GM21423 (cell line): ENCODE results near the gene FRMD4A.
"Not testable (repeated sequence)": the region's sequence is repeated elsewhere in the genome, so short reads cannot be mapped to it uniquely, and the experiment has no call there.

Experiments
- ATAC-seq: cut with Tn5 transposase; IDR thresholded peaks from one replicate; pipeline ENCODE4 v1.9.1; 2021; ENCODE audit warnings: mild to moderate bottlenecking, moderate library complexity; ENCODE audit not compliant: unreplicated experiment

Gene FRMD4A

DNA sequence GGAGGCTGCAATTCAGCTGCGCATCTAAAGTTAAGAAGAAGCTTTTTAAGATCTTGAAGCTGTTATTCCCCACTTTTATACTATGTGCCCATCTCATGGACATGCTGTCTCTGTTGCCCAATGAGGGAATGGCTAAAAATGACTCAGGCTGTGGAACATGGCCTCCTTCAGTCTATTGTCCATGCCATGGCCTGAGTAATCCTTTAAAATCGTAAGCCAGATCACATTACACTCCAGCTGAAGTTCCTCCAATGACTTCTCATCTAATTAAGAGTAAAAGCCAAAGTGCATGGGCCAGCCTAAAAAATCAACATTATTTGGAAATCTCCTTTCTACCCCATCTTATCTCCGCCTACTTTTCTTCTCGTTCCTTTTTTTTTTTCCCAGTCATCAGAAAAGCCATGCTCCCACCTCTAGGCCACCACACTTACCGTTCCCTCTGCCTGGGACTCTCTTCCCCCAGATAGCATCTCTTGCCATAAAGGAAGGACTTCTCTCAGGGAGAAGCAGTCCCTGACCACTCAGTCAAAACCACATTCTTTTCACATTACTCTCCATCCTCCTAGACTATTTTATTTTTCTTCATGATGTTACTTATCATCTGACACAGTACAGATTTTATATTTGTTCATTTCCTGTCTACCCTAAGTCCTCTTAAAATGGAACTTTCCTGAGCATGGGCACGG, 406.5 kb downstream of the FRMD4A start:
- ATAC-seq, result no peak

DNA sequence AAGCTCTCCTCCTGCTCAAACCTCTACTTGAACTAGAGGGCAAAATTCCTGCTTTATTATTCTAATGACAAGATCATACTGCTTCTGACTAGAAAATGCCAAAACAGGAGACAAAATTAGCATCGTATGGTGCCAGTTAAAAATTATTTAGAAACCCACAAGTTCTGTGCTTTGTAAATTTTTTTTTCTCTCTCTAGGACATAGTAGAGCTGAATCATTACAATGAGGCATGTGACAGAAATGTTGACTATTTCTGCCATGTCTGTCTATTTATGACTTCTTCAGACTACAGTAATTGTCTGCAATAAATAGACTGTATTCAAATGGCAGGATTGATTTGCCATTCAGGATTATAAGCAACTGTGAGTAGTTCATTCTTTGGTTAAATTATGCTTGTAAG, 408.1 kb downstream of the FRMD4A start:
- no peak for ATAC-seq

DNA sequence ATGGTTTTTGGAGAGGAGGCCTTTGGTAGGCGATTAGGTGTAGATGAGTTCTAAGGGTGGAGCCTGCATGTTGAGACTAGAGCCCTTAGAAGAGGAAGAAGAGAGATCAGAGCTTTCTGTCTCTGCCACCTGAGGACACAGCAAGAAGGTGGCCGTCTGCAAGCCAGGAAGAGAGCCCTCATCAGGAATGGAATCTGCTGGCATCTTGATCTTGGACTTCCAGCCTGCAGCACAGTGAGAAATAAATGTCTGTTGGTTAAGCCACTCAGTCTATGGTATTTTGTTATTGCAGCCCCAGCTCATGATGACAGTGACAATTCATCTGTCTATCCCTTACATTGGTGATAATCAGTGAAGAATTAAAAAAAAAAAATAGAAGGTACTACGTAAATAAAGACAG, 408.8 kb downstream of the FRMD4A start:
- no peak for ATAC-seq

DNA sequence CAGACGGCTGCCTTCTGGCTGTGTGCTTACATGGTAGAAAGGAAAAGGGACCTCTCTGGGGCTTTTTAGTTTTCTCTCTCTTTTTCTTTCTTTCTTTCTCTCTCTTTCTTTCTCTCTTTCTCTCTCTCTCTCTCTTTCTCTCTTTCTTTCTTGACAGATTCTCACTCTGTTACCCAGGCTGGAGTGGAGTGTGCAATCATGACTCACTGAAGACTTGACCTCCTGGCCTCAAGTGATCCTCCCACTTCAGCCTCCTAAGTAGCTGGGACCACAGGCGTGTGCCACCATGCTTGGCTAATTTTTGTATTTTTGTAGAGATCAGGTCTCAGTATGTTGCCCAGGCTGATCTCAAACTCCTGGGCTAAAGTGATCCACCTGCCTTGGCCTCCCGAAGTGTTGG, 409.6 kb downstream of the FRMD4A start:
- ATAC-seq, result not testable (repeated sequence)

DNA sequence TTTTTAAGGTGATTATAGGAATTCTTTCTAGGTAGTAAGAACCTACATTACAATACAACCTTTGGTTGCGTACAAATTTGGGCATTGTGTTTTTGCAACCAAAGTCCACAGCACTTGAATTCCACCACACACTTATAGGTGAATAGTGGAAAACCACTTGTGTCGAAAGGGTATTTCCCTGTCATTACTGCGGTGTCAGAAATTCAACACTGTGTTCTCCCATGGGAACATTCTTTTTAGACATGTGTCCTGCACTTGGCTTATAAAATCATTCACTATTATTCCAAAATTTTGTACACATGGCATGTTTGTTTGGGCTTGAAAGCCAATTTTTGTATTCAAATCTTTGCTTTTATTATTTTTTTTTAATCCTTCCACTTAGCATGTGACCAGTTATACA, 410.3 kb downstream of the FRMD4A start:
- no peak for ATAC-seq

DNA sequence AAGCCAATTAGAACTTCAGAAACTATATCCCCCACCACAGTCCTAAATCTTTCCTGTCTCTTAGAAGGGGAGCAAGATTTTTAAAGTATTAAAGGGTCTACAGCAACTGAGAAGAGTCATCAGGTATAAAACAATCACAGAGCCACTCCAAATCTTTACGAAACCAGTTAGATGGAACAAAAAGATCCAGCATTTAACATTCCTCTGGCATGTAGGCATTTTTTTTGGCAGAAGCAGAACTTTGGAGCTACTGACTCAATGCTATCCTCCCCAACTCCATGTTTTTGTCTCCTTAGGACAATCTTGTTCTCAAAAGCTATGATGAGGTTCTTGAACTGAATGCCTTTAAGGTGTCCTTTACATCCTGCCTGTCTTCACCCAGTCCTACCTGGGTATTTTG, 410.7 kb downstream of the FRMD4A start:
- ATAC-seq, result no peak

DNA sequence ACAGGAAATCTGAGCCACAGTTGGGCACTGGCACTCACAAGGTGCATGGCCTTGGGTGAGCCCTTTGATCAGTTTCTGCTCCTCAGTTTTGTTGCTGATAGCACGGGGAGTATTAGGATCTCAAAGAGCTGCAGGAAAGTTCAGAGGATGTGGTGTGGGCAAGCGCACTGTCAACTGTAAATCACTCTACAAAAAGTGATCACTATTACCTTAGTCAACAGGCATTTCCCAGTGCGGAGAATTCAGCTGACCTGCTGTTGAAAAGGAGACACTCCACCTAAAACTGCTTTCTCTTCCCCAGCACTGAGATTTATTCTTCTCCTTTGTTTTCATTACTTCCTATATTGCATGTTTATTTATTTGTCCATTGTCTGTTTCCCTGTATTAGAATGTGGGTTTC, 412.9 kb downstream of the FRMD4A start:
- ATAC-seq, result no peak

DNA sequence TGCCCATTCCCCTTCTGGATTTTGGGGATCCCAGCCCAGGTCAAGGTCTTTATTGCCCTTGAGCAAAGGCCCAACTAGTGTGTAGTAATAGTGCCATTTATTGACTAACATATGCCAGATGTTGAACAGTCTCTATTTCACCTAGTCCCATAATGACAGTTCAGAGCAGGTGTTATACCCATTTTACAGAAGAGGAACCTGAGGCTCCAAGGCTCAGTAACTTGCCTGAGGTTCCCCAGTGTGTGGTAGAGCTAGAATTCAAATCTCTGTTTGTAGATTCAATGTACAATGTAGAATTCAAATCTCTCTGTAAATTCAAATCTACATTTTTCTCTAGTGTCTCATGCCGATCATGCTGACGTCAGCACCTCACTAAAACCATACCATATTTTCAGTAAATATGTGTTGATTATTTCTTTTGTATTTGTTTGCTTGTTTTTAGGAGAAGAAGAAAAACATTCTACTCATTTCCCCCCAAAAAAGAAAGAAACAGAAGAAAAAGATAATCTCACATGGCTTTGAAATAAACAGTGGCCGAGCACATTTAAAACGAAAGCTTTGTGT, 414.3 kb downstream of the FRMD4A start:
- no peak for ATAC-seq

DNA sequence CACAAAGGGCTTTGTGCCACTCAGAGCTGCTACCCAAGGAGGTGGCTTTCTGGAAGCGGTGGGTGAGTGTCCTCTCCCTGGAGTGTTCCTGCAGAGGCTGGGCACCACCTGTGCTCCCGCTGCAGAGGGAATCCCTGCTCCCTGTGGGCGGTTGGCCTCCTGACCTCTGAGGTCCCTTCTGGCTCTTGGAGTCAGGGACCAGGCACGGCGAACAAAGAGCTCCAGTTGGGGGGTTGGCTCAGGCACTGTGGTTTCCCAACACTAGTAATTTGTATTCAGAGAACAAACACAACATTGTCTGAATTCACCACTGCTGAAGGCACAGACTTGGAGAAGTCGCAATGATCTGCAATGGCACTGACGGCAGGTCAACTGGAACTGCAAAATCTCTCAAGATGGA, 415.0 kb downstream of the FRMD4A start:
- ATAC-seq, result no peak

DNA sequence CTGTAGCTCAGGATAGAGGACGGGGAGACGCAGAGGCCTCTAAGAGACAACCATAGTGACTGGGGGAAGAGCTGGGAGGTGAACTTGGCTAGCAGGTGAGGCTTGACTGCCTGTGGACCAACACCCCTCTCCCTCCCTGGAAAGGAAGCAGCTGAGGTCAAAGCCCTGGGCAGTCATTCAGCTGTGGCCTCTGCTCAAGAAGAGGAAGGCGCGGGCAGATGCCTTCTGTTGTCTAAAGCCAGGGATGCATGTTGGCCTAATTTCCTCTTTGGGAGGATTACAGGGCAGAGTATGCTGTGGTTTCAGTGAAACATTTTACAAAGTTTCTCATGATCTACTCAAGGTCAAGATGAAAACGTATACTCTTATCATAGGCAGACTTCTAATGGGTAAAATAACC, 416.8 kb downstream of the FRMD4A start:
- no peak for ATAC-seq

DNA sequence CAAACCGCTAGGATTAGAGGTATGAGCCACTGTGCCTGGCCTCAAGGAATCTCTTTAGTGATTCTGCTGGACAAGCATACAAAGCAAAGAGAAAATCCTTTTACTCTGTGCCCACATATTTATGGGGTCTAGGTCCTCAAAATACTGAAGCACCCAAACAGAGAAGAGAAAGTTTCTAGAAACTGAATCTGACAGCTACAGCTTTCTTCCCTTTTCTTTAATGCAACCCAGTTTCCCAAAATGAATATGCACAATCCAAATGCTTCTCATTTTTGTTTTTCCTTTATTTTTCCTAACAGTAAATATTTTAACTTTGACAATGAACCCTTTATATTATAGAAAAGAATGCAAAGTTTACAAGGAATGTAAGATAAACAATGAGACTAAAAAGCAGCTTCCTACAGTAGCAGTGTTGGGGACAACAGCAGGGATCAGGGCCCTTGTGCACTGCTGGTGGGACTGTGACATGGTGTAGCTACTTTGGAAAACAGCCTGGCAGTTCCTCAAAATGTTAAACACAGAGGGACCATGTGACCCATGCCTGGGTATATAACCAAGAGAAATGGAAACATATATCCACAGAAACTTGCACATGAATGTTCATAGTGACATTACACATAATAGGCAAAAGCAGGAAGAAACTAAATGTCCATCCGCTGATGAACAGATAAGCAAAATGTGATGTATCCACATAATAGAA, 418.8 kb downstream of the FRMD4A start:
- no peak for ATAC-seq

DNA sequence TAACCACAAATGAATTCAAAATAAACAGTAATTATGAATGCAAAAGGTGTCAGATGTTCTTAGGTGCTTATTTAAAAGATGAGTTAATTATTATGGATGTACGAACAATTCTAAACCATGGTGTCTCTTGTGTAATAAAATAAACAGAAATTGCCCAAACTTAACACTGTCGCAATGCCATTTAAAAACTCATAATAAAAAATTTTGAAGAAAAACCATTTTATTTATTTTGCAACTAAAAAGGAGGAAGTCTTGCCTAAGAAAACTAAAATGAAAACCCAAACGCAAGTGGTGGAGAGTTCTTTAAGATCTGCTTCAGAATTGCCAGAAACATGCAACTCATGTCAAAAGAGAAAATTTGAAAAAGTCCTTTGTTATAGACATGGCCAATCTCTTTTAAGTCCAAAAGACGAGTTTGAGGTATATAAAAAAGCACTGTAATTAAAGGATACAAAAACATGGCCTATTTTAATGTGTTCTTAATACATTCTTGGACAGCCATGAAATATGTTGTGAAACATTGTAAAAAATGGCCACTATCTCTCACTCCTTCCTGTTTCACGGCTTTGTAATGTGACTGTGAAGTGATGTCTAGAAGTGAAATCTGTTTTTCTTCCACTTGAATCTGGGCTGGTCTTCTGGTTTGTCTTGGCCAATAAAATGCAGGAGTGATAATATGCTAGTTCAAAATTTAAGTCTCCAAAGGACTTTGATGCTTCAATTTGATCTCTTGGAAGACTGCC, 421.0 kb downstream of the FRMD4A start:
- no peak for ATAC-seq

DNA sequence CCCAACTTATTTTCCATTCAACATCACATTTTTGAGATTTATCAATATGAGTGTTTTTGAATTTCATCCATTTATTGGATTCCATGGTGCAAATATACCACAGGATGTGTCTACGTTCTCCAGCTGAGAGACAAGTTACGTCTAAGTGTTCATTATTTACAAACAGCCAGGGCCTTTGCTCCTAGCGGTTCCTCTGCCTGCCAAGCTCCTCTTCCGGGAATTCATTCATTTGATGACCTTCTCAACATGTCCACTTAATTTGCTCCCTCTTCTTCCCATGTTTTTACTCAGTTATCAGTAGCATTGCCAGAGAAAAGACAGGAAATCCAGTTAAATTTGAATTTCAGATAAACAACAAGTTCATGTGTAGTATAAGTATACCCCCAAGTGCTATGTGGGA, 422.2 kb downstream of the FRMD4A start:
- no peak for ATAC-seq

DNA sequence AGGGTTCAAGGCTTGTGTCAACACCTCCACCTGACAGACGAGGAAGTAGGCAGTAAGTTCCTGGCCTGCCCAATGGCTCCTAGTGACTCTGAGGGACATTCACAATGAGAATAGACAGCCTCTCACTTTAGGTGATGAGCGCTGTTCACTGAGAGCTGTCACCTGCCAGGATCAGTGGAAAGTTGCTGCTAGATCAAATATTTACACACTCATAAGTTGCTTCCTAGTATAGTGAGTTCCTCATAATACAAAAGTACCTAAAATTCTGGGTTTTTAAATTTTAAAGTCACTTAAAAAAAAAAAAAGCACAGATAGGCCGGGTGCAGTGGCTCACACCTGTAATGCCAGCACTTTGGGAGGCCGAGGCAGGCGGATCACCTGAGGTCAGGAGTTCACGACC, 423.2 kb downstream of the FRMD4A start:
- no peak for ATAC-seq

DNA sequence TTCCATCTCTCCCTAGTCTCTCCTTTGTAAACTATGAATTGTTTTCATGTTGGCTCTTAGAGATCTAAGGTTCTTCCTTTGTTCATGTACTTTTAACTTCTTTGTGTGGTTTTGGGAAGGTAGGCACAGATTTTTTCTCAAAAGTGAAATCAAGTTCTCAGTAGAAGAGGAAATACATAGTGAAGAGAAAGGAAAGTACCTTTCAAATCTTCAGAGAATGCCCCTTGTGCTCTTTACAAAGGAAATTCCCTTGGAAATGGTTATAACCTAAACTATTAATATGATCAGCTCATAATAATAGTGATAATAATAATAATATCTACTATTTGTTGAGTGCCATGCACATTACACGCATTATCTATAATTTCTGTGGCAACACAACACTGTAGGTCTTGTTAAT, 425.4 kb downstream of the FRMD4A start:
- no peak for ATAC-seq

DNA sequence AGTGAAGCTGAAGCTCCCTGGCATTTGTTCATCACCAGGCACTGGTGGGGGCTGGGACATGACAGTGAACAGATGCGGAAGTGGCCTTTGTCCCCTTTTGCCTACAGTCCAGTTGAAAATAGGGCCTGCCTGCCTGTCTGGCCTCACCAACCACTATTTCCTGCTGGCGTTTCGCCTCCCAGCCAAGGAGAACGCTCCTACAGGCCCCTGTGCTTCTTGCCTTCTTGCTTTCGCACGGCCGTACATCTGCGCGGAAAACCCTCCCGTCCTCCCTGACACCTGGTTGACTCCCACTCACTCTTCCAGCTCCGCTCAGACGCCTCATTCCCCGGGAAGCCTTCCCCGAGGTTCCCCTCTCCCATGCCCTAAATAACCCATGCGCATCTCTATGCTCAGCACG, 426.7 kb downstream of the FRMD4A start:
- ATAC-seq, result no peak

DNA sequence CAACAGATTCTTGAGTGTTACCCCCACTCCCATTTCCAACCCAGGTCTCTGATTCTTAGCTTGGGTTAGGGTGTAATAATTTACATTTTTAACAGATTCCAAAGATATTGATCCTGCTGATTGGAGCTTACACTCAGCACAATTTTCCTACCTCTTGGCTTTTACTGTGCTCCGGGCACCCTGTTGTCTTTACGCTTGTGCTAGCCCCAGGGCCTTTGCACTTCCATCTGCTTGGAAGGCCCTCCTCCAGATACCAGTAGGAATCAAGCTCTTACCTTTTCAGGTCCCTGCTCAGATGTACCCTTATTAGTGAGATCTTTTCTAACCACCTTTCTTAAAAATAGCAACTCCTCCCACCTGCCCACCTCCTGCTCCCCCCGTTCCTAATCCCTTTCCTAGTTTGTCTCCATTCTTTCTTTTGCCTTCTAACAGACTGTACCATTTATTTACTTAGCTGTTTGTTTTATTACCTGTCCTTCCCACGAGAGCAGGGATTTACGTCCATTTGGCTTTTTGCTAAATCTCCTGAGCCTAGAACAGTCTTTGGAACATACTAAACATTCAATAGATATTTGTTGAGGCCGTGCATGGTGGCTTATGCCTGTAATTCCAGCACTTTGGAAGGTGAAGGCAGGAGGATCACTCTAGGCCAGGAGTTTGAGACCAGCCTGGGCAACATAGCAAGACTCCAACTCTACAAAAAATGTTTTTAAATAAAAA, 427.7 kb downstream of the FRMD4A start:
- ATAC-seq, result no peak

DNA sequence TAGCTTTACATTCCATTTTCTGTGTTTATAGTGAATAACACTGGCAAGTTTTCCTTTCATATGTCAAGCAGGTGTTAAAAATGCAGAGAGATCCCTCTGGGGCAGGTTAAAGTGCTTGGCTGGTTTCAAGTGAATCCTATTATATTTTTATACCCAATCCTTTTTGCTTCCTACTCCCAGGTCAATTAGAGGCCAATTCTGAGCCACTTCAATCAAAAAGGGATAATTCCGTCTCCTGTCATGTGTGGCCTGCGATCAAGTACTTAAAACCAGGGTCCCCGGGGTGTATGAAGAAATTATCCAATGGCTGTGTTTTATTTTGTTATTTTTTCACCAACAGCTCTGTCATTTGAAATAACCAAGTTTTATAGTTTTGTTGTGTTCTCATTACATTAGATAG, 430.8 kb downstream of the FRMD4A start:
- no peak for ATAC-seq

DNA sequence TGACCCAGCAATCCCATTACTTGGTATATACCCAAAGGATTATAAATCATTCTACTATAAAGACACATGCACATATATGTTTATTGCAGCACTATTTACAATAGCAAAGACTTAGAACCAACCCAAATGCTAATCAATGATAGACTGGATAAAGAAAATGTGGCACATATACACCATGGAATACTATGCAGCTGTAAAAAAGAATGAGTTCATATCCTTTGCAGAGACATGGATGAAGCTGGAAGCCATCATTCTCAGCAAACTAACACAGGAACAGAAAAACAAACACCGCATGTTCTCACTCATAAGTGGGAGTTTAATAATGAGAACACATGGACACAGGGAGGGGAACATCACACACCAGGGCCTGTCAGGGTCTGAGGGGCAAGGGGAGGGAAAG, 434.6 kb downstream of the FRMD4A start:
- not testable (repeated sequence) for ATAC-seq

DNA sequence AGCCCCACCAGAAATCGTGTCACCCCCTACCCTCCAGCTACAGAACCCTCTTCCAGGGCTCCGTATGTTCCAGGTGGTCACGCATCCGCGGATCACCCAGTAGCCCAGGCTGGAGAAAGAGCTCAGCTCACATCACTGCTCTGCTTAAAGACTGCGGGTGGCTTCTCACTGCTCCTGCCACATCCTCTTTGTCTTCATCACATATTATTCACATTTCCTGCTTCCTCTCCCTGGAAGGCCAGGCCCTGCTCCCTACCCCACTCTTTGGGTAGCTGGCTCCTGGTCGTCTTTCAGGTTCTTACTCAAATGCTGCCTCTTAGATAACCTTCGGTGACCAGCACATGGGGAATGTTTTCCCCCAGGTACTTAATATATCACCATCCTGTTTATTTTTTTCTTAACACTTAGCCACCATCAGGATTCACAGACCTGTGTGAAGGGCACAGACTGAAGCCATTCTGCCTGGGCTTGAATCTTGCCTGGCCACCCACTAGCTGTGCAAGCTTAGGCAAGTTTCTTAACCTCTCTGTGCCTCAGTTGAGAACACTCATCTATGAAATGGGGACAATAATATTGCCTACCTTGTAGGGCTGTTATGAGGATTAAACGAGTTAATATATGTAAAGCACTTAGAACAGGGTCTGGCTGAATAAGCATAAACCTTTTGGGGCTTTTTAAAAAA, 436.2 kb downstream of the FRMD4A start:
- no peak for ATAC-seq

DNA sequence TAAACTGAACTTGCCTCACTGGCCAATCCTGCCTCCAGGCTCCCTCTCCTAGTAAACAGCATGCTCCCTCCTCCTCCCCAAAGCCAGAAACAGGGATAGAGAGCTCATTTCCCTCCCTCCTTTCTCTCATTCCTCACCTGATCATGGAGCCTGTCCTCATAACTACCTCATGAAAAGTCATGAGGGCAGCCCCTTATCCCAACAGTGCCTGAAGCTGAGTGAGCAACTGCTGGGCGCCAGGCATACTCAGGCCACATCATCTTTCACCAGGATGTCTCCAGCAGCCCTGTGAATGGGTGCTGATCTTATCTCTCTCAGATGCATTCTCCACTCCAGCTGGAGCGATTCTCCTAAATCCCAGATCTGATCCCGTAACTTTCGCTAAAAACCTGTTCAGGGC, 436.8 kb downstream of the FRMD4A start:
- no peak for ATAC-seq
